GM18951 (cell line): ENCODE data around the gene ACOX1.

ENCODE experiments used
- POLR2A ChIP-seq: IDR thresholded peaks from 4 replicates; pipeline ENCODE4 v1.6.1; 2011; ENCODE audit warnings: mild to moderate bottlenecking; ENCODE audit not compliant: insufficient read length, insufficient read depth; ENCODE audit errors: extremely low read depth
- in situ Hi-C: fragments of 300-500 bp; cut with MboI; formaldehyde crosslinking; loops from one replicate; pipeline ENCODE4 v1.12.0; 2022; ENCODE audit warnings: low sequenced_read_pairs, mixed read lengths, inconsistent platforms; ENCODE audit not compliant: unreplicated experiment

ACOX1 gene

GRCh38 chr17:75914643-75915267 lies 64.2 kb downstream of the ACOX1 start:
- no peak for TF ChIP-seq POLR2A
- in situ Hi-C loops: loop anchor here (10.0 to 25.0 kb wide), 2 partner anchors 90 to 373 kb away; partner anchors contain the start of gene CDK3

- TF ChIP-seq POLR2A: no peak
- in situ Hi-C loops: loop anchor here (10.0 to 25.0 kb wide), 2 partner anchors 91 to 374 kb away; partner anchors contain the start of gene CDK3
Observed at GRCh38 chr17:75913537-75914210, 65.3 kb downstream of the ACOX1 start.

DNA sequence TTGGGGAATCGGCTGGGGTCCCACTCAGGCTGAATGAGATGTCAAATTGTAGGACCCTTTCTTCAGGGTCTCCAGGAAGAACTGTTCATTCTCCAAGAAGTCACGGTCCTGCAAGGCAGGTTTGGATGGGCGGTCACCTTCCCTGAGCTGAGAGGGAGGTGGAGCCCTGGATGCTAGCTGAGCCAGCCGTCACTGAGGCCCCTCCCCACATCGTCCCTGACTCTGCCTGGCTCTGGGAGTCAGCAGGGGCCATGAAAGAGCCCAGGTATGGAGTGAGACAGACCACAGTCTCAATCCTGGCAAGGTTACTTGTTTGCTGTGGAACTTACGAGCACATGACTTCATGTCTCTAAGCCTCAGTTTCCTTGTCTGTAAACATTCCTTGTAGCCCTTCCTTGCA lies 68.3 kb downstream of the ACOX1 start:
- TF ChIP-seq POLR2A: no peak
- in situ Hi-C loops: loop anchor here (10.0 to 25.0 kb wide), 2 partner anchors 94 to 377 kb away; partner anchors contain the start of gene CDK3

GRCh38 chr17:75909812-75910274 lies 69.1 kb downstream of the ACOX1 start:
- TF ChIP-seq POLR2A: no peak
- in situ Hi-C loops: loop anchor here (10.0 to 25.0 kb wide), 2 partner anchors 95 to 377 kb away; partner anchors contain the start of gene CDK3

DNA sequence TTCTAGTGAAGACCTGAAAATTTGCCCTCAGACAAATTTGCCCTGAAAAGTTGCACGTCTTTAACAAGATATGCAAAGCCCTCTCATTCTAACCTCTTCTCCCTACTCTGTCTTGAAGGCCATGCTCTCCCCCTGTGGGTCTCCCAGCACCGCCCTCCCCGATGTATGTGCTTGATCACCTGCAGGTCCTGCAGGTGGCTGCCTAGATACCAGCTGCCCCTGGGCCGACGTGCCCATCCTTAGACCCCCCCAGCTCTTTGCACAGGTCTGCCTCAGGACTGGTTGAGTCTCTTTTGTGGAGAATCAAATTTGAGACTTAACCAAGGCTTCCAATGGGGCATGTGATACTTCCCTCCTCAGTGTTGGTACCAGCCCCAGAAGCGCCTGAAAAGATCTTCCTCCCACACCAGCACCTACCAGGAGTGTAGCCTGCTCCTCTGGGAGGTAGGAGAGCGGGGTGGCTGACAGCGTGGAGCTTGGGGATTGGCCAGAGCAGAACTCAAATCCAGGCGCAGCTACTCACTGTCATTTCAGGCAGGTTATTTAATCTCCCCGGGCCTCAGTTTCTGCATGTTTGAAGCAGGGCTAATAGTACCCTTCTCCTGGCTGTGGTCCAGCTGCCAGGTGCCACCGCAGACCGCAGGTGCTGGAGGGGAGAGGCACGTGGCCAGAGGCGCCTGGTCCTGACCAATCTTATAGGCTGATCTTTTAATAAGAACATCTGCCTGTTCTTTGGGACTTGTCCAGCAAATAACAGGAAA lies 69.7 kb downstream of the ACOX1 start:
- no peak for TF ChIP-seq POLR2A
- in situ Hi-C loops: loop anchor here (25.0 kb wide), 1 partner anchor 378 kb away; no protein-coding TSS in a partner anchor

GRCh38 chr17:75908201-75908600 lies 70.8 kb downstream of the ACOX1 start:
- in situ Hi-C loops: loop anchor here (25.0 kb wide), 1 partner anchor 379 kb away; no protein-coding TSS in a partner anchor
- no peak for TF ChIP-seq POLR2A

GRCh38 chr17:75906143-75906884 lies 72.7 kb downstream of the ACOX1 start:
- no peak for TF ChIP-seq POLR2A
- in situ Hi-C loops: loop anchor here (25.0 kb wide), 1 partner anchor 381 kb away; no protein-coding TSS in a partner anchor

DNA sequence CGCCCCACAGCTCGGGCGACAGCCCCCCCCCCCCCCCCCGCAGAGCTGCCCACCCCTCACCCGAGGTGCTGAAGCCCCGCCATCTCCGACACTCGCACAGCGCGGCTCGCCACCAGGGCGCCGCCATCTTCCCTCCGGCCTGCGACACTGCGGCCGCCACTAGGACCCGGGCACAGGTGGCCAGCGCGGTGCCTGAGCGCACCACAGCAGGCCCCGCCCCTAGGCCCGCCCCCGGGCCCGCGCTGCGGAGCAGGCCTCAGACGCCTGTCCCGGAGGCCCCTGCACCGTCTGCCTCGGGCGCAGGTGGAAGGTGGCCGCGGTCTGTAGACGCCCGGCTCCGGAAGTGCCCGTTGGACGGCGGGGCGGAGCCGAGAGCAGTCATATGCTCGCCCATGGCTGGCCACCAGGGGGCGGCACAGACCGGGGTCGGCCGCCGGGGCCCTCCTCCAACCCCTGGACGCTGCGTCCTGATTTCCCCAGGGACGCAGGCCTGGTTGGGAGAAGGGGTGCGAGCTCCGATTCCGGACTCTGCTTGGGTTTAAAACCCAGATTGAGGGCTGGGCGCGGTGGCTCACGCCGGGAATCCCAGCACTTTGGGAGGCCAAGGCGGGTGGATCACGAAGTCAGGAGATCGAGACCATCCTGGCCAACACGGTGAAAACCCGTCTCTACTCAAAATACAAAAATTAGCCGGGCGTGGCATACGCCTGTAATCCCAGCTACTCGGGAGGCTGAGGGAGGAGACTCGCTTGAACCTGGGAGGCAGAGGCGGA lies 74.0 kb downstream of the ACOX1 start, which contains the start of gene MRPL38:
Gene MRPL38, minus strand, starts transcription at position 136 of the 773 bp plus-strand sequence. Its CDS starts 9 bp downstream, at position 127.
- peak; percentile 88 for TF ChIP-seq POLR2A
- in situ Hi-C loops: loop anchor here (25.0 kb wide), 1 partner anchor 382 kb away; no protein-coding TSS in a partner anchor

- in situ Hi-C loops: loop anchor here (25.0 kb wide), 1 partner anchor 385 kb away; no protein-coding TSS in a partner anchor
- TF ChIP-seq POLR2A: no peak
Observed at GRCh38 chr17:75902406-75902805, 76.6 kb downstream of the ACOX1 start.

- TF ChIP-seq POLR2A: no peak
Observed at GRCh38 chr17:75901727-75902126, 77.2 kb downstream of the ACOX1 start.

More at GRCh38 chr17:75901727-75902126, 77.2 kb downstream of the ACOX1 start:
- in situ Hi-C loops: loop anchor here (25.0 kb wide), 1 partner anchor 386 kb away; no protein-coding TSS in a partner anchor
